ENCODE measurements around the gene CEP120.
"Not testable (repeated sequence)": the region's sequence is repeated elsewhere in the genome, so short reads cannot be mapped to it uniquely, and the experiment has no call there.

The CEP120 gene

DNA sequence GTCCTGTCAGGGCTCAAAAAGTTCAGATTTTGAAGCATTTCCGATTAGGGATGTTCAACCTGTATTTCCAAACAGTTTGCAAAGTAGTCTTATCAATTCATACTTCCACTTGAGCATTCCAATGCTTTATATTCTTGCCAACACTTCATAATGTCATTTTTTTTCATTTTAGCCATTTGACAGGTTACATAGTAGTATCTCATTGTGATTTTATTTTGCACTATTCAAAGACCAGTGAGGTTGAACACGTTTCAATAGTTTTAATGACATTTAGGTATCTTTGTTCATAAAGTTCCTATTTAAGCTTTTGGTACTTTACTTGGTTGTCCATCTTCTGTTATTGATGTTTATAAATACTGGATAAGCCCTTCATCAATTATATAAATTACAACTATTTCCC lies 71.4 kb downstream of the CEP120 start:
- no peak overlapping the region for H3K4me3 ChIP-seq (ENCODE audit: low read length)
- DNase-seq (ENCODE audit: low read depth): no peak
- TF ChIP-seq, protein P1, sequence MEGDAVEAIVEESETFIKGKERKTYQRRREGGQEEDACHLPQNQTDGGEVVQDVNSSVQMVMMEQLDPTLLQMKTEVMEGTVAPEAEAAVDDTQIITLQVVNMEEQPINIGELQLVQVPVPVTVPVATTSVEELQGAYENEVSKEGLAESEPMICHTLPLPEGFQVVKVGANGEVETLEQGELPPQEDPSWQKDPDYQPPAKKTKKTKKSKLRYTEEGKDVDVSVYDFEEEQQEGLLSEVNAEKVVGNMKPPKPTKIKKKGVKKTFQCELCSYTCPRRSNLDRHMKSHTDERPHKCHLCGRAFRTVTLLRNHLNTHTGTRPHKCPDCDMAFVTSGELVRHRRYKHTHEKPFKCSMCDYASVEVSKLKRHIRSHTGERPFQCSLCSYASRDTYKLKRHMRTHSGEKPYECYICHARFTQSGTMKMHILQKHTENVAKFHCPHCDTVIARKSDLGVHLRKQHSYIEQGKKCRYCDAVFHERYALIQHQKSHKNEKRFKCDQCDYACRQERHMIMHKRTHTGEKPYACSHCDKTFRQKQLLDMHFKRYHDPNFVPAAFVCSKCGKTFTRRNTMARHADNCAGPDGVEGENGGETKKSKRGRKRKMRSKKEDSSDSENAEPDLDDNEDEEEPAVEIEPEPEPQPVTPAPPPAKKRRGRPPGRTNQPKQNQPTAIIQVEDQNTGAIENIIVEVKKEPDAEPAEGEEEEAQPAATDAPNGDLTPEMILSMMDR (IDR thresholded peaks at IDR 0.05; ENCODE audit: insufficient read depth, low read depth, low read length, missing control alignments): no peak

DNA sequence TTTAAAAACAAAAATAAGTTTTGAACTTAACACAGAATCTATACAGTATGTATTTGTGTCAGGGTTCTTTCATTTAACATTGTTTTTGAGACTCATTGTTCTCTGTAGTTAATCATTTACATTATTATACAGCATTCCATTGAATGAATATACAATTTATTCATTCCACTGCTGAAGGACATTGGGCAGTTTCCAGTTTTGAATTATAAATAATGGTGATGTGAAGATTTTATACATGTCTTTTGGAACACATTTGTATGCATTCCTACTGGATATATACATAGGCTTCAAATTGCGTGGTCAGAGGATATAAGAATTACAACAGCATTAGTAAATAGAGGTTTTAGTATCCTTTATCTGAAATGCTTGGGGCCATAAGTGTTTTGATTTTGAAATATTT lies 72.0 kb downstream of the CEP120 start:
- no peak for DNase-seq (ENCODE audit: low read depth)
- TF ChIP-seq, protein P1 (IDR thresholded peaks at IDR 0.05; ENCODE audit: insufficient read depth, low read depth, low read length, missing control alignments): no peak
- no peak overlapping the region for H3K4me3 ChIP-seq (ENCODE audit: low read length)

DNA sequence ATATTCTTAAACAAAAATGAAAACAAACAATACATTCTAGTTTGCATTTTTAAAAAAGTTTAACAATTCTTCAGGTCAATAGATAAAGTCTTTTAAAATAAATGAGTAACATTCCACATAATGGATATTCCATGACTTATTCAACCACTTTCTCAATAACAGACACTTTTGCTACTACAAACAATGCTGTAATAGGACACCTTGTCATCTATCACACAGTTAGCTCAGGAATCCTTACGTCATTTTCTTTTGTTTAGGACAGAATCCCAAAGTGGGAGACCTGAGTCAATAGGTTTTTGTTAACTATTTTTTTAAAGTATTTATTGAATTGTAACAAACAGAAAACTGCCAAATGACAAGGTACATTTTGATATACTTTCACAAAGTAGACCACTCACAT lies 72.5 kb downstream of the CEP120 start:
- peak; percentile 9 for DNase-seq (ENCODE audit: low read depth)
- H3K4me3 ChIP-seq (ENCODE audit: low read length): no peak overlapping the region
- TF ChIP-seq, protein P1 (IDR thresholded peaks at IDR 0.05; ENCODE audit: insufficient read depth, low read depth, low read length, missing control alignments): no peak

DNA sequence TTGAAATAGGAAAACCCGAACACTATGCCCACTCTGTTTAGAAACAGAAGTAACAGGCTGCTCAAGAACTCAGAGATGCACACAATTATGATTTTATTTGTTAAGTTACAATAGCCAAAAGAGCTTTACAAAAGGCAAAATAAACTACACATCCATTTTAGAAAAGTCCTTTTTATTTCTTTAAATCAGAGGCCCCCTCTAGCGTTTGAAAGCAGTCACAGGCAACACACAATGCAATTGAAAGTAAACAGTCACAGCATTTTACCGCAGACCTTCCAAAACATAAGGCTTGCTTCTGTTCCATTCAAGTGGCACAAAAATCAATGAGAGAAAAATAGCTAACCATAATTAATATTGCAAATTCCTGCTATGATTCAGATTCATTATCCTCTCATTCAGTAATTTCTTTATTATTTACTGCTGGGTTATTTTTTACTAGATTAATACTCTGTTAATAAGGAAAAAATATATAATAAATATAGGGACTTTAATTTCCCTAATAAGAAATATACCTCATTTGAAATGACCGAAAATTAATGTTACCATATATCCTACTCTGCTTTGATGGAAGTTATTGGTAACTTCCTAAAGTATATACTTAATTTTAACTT lies 78.3 kb downstream of the CEP120 start:
- TF ChIP-seq, protein P1 (IDR thresholded peaks at IDR 0.05; ENCODE audit: insufficient read depth, low read depth, low read length, missing control alignments): peak; percentile 77
- no peak overlapping the region for H3K4me3 ChIP-seq (ENCODE audit: low read length)
- DNase-seq (ENCODE audit: low read depth): peak; percentile 43

DNA sequence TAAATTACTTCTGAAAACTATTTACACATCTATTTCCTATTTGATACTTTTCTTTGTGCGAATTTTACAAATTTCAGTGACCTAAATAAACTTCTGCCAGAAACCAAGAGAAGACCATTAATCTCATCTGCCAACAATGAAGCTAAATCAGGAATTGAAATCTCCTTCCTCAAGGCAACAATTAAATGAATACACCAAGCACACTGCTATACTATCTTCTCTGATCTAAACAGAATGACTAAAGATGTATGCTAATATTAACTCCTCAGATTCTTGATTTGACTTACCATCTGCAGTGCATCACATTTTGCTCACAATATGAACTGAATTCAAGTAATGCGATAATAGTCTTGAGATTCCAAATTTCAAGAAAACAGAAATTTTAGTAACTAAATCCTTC lies 82.3 kb downstream of the CEP120 start:
- TF ChIP-seq, protein P1 (IDR thresholded peaks at IDR 0.05; ENCODE audit: insufficient read depth, low read depth, low read length, missing control alignments): no peak
- DNase-seq (ENCODE audit: low read depth): no peak
- no peak overlapping the region for H3K4me3 ChIP-seq (ENCODE audit: low read length)

DNA sequence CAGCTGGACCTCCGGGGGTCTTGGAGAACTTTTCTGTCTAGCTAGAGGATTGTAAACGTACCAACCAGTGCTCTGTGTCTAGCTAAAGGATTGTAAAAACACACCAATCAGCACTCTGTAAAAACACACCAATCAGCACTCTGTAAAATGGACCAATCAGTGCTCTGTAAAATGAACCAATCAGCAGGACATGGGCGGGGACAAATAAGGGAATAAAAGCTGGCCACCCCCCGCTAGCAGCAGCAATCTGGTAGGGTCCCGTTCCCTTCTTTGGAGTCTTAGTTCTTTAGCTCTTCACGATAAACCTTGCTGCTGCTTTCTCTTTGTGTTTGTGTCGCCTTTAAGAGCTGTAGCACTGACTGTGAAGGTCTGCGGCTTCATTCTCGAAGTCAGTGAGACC lies 114.8 kb downstream of the CEP120 start:
- not testable (repeated sequence) for DNase-seq (ENCODE audit: low read depth); H3K4me3 ChIP-seq (ENCODE audit: low read length)

DNA sequence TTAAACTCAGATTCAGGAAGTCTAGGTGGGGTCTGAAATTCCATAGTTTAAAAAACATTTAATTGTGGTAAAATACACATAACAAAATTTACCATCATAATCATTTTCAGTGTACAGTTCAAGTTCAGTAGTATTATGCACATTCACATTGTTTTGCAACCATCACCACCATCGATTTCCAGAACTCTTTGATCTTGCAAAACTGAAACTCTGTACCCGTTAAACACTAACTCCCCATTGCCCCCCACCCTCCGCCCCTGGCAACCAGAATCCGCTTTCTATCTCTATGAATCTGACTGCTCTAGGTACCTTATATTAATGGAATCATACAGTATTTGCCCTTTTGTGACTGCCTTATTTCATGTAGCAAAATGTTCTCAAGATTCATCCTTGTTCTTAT lies 117.5 kb downstream of the CEP120 start:
- TF ChIP-seq, protein P1 (IDR thresholded peaks at IDR 0.05; ENCODE audit: insufficient read depth, low read depth, low read length, missing control alignments): no peak
- H3K4me3 ChIP-seq (ENCODE audit: low read length): no peak overlapping the region
- DNase-seq (ENCODE audit: low read depth): no peak
